Measurements from ENCODE around the gene SEC24D.

Gene SEC24D

DNA sequence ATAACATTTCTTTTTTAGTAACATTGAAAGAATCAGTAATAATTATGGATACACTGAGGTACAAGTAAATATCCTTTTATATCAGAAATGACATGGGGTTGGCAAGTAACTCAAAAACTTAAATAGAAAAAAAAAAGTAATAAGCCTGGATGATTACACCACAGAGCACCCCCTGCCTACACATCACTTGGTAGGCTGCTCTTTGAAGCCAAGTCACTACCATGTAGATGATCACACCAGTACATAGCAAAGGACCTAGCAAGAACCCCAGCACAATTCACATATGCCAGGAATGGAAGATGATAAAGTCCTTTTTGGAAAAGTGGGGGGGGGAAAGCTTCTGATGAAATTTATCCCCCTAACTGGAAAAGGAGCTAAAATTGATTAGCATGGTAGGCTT is 93.9 kb downstream of the SEC24D start:
- DNase-seq (ENCODE audit: low spot score): no peak
- TF ChIP-seq CTCF (IDR thresholded peaks at IDR 0.05): no peak
- peak overlapping the region in 1 of 2 donors; percentile 67 for H3K27ac ChIP-seq

DNA sequence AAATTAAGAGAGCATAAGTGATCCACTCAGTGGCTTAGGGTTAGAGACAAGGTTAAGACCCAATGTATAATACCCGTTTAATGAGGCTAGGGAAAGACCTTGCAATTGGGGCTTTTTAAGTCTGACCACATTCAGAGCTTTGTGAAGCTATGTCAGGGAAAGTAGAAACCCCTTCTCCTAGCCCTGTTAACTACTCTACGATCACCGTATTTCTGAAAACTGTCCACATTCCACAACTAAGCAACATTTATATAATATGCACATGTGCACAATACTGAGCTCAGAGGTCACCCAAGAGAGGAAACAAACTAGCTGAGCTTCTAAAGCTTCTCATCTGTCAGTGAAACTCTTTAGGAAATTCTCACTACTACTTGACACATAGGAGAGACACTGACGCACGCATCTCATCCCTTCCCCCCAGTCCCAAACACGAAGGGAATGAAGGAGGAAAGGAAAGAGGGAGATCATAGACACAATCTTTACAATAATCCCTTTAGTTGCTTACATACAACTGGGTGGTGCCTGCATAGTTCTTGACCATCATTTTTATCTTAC is 94.5 kb downstream of the SEC24D start:
- Histone ChIP-seq H3K4me3 (peak overlapping the region; percentile 59), H3K27ac (peak overlapping the region; percentile 1 to 67)
- no peak for DNase-seq (ENCODE audit: low spot score)
- TF ChIP-seq CTCF (IDR thresholded peaks at IDR 0.05): no peak

More for the DNA sequence above, 93.9 kb downstream of the SEC24D start:
- H3K4me3 ChIP-seq: no peak overlapping the region

- peak; percentile 22 for TF ChIP-seq CTCF (IDR thresholded peaks at IDR 0.05)
- peak overlapping the region; percentile 1 to 67 for H3K27ac ChIP-seq
- no peak for DNase-seq (ENCODE audit: low spot score)
- peak overlapping the region; percentile 59 for H3K4me3 ChIP-seq
These were observed 95.1 kb downstream of the SEC24D start for GRCh38 chr4:118740869-118741268.

- no peak for TF ChIP-seq CTCF (IDR thresholded peaks at IDR 0.05)
- Histone ChIP-seq H3K4me3 (no peak overlapping the region), H3K27ac (no peak overlapping the region)
- no peak for DNase-seq (ENCODE audit: low spot score)
These were observed 96.8 kb downstream of the SEC24D start for GRCh38 chr4:118739022-118739713.

- no peak overlapping the region for H3K4me3 ChIP-seq
- no peak for DNase-seq (ENCODE audit: low spot score)
- no peak for TF ChIP-seq CTCF (IDR thresholded peaks at IDR 0.05)
- H3K27ac ChIP-seq: no peak overlapping the region
These were observed 97.8 kb downstream of the SEC24D start for GRCh38 chr4:118738090-118738489.

- DNase-seq (ENCODE audit: low spot score): no peak
- no peak overlapping the region for H3K4me3 ChIP-seq
- no peak for TF ChIP-seq CTCF (IDR thresholded peaks at IDR 0.05)
- H3K27ac ChIP-seq: no peak overlapping the region
These were observed 99.0 kb downstream of the SEC24D start for GRCh38 chr4:118736900-118737299.
